Duodenal mucosa (tissue), 2 donors: ENCODE measurements around the gene ATG7.

Experiments
- H3K27ac ChIP-seq: one replicate; pipeline ENCODE4 v1.7.0; 2013; ENCODE audit warnings: low read depth, low read length
- H3K27me3 ChIP-seq, 2 donors: one replicate each; pipeline ENCODE4 v1.7.0; 2013; ENCODE audit warnings: low read length in 2 of 2, control low read depth in 1 of 2; ENCODE audit not compliant: insufficient read depth in 2 of 2, control insufficient read depth in 1 of 2
- H3K36me3 ChIP-seq, 2 donors: one replicate each; pipeline ENCODE4 v1.7.0; 2013; ENCODE audit warnings: low read length in 2 of 2, control low read depth in 1 of 2; ENCODE audit not compliant: insufficient read depth in 2 of 2, control insufficient read depth in 1 of 2
- H3K4me1 ChIP-seq, 2 donors: one replicate each; pipeline ENCODE4 v1.7.0; 2013; ENCODE audit warnings: low read length in 2 of 2, control low read depth in 1 of 2; ENCODE audit not compliant: insufficient read depth in 2 of 2, control insufficient read depth in 1 of 2
- H3K4me3 ChIP-seq, 2 donors: one replicate each; pipeline ENCODE4 v1.7.0; 2013; ENCODE audit warnings: low read length in 2 of 2, low read depth in 1 of 2
- H3K9ac ChIP-seq, 2 donors: one replicate each; pipeline ENCODE4 v1.7.0; 2013; ENCODE audit warnings: low read length in 2 of 2, low read depth in 1 of 2
- H3K9me3 ChIP-seq, 2 donors: one replicate each; pipeline ENCODE4 v1.7.0; 2013; ENCODE audit warnings: low read length in 2 of 2, control low read depth in 1 of 2; ENCODE audit not compliant: control insufficient read depth in 1 of 2

Gene ATG7

DNA sequence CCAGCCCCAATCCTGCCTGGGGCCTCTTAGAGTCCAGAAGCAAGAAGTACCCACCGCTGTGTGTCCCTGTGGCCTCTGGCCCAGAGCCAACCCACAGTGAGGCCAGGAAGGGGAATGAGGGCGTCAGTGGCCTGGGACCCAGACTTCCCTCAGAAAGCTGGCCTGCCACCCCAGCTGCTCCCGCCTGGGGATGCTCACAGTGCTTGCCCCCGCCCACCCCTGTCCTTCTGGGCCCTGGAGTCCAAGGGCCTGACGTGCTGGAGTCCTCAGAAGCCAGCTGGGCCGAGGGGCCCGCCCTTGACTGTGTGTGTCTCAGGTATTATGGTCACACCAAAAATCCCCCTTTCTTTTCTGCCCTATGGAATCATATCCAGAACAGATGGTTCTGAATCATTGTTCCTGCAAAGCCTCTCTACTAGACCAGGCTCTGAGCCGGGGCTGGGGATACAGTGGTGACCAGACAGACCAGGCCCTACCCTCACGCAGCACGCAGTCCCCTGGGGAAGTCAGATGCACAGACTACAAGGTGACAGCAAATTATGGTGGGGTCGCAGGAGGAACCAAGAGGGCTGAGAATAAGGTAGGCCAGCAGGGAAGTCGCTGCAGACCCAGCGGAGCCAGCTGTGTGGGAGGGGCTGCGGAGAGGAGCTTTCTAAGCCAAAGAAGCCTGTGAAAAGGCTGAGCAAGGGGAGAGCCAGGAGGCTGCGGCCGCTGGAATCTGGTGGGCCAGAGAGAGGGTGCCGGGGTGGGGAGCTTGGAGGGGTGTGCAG, 272.4 kb downstream of the ATG7 start:
- Histone ChIP-seq H3K4me3 (no peak overlapping the region), H3K9me3 (no peaks in the 10 kb centered on the region), H3K36me3 (no peaks in the 10 kb centered on the region), H3K9ac (no peak overlapping the region), H3K4me1 (peaks cover 4 to 5% of the 10 kb centered on the region in 2 donors), H3K27ac (no peak overlapping the region), H3K27me3 (no peaks in the 10 kb centered on the region)

DNA sequence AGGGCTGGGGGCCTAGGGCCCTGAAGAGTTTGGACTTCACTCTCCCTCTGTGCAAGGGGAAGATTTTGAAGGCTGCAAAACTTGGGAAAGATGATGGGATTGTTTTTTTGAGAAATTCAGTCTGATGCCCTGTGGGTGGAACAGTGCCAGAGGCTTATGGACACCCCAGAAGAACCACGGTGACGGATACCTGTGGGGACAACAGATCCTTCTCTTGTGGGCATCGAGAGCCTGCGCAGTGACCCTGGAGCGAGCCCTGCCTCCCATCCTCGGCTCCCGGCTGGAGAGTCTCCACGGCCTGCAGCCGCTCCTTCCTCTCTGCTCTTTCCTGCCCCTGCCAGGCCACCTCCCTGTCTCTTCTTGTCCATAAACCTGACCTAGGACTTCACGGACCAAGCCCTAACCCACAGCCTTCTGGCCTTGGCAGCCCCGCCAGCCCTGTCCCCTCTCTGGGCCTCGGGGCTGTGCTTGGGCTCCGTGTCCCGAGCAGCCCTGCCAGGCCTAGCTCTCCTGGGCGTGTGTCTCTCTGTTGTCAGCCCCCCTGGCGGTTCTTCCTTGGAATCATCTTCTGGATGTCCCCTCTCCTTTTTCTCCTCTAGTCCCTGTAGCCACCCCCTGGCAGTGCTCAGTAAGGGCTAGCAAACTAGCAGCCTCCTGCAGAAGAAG, 273.1 kb downstream of the ATG7 start:
- Histone ChIP-seq H3K27ac (no peak overlapping the region), H3K9ac (no peak overlapping the region), H3K36me3 (no peaks in the 10 kb centered on the region), H3K4me1 (peaks cover 4 to 5% of the 10 kb centered on the region in 2 donors), H3K27me3 (no peaks in the 10 kb centered on the region), H3K4me3 (no peak overlapping the region), H3K9me3 (no peaks in the 10 kb centered on the region)

DNA sequence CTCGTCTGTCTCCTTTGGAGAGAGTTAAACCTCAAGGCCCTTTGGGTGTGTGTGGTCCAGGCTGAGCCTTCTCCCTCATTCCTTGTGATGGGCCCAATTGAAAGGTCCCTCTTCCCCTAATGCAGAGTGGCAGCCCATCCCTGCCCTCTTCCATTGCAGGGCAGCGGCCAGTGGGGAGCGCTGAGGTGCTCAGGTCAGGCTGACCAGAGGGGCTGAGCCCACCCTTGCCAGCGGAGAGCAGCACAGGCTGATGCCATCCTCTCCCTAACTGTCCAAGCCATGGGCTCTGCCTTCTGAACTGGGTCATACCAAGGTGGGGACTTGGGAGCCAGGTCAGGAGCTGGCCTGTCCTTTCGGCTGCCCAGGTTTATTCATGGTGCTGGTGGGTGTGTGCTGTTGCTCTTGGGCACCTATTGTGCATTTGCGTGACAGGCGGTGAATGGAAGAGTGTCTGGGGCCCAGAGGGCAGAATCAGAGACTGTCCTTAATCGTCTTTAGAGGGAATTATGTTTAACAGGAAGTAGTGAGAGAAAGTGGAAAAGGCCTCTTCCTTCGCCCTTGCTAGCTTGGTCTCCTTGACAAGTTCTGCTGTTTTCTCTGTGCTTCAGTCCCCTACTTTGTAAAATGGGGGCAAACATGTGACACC, 274.6 kb downstream of the ATG7 start:
- no peaks in the 10 kb centered on the region for H3K9me3 ChIP-seq
- no peak overlapping the region for H3K4me3 ChIP-seq
- H3K4me1 ChIP-seq: peaks cover 4 to 5% of the 10 kb centered on the region in 2 donors
- H3K36me3 ChIP-seq: no peaks in the 10 kb centered on the region
- no peak overlapping the region for H3K27ac ChIP-seq
- H3K9ac ChIP-seq: no peak overlapping the region
- no peaks in the 10 kb centered on the region for H3K27me3 ChIP-seq

DNA sequence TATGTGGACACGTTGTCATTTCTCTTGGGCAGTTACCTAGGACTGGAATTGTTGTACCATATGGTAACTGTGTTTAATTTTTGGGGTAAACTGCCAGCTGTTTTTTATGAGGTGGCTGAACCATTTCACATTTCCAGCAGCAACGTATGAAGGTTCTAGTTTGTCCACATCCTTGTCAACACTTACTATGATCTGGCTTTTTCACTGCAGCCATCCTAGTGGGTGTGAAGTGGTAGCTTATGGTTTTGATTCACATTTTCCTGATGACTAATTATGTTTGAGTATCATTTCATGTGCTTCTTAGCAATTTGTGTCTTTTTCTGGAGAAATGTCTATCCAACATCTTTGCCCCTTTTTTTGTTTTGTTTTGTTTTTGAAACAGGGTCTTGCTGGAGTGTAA, 275.3 kb downstream of the ATG7 start:
- no peaks in the 10 kb centered on the region for H3K36me3 ChIP-seq

DNA sequence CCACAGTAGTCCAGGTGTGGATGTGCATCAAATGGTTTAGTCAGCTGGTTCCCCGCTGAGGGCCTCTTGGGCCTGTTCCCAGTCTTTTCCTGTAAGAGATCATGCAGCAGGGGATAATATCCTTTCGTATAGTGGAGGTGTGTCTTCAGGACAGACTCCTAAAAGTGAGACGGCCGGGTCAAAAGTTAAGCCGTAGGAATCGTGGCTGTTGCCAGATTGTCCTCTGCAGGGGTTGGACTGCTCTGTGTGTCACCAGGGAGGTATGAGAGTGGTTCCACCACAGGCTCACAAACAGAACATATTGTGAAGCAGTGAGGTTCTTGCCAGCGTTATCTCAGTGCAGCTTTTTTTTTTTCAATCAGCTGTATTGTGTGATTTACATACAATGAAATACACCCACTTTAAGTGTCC, 276.5 kb downstream of the ATG7 start:
- no peak overlapping the region for H3K9ac ChIP-seq
- H3K36me3 ChIP-seq: peaks cover 0 to 7% of the 10 kb centered on the region in 2 donors
- H3K27me3 ChIP-seq: no peaks in the 10 kb centered on the region
- peaks cover 5 to 8% of the 10 kb centered on the region in 2 donors for H3K4me1 ChIP-seq
- no peak overlapping the region for H3K27ac ChIP-seq
- H3K9me3 ChIP-seq: no peaks in the 10 kb centered on the region
- no peak overlapping the region for H3K4me3 ChIP-seq

More for the DNA sequence above, 275.3 kb downstream of the ATG7 start:
- H3K4me3 ChIP-seq: no peak overlapping the region
- no peaks in the 10 kb centered on the region for H3K27me3 ChIP-seq
- H3K4me1 ChIP-seq: peaks cover 4 to 5% of the 10 kb centered on the region in 2 donors
- H3K27ac ChIP-seq: no peak overlapping the region
- no peaks in the 10 kb centered on the region for H3K9me3 ChIP-seq
- no peak overlapping the region for H3K9ac ChIP-seq

DNA sequence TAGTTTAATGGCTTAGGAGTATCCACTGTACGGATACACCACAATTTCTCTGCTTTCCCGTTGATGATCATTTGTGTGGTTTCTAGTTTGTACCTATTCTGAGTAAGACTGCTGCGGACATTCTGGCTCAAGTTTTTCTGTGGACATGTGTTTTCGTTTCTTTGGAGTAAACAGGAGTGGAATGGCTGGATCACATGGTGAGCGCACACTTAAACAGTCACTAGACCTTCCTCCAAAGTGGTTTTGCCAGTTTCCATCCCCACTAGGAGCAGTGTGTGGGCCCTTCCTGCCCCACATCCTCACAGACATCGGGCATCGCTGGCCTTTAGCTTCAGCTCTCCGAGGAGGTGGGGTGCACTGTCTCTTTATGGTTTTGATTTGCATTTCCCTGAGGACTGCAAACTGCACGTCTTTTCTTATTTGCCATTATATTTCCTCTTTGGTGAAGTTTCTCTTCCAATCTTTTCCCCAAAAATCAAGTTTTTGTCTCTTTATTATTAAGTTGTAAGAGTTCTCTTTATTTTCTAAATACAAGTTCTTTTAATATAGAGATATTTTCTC, 277.5 kb downstream of the ATG7 start:
- Histone ChIP-seq H3K9me3 (no peaks in the 10 kb centered on the region), H3K9ac (no peak overlapping the region), H3K27ac (no peak overlapping the region), H3K36me3 (peaks cover 7 to 16% of the 10 kb centered on the region in 2 donors), H3K4me3 (no peak overlapping the region), H3K4me1 (peaks cover 5 to 12% of the 10 kb centered on the region in 2 donors), H3K27me3 (no peaks in the 10 kb centered on the region)

DNA sequence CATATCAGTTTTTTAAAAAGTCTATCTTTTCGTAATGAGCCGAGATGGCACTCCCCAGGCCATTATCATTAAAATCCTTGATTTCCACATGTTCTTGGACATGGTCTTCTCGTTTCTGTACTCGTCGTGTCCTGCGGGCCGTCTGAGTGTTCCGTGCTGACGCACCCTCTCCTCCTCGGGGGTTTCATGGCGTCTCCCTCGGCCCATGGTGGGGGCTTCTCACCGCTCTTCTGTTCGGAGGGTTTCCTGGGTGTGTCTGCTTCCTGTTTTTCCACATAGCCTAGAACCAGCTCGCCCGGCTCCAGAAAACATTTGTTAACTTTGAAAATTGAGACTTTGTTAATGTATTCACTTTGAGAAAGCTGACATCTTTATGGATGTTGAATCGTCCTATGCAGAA, 278.8 kb downstream of the ATG7 start:
- Histone ChIP-seq H3K27ac (no peak overlapping the region), H3K9me3 (no peaks in the 10 kb centered on the region), H3K9ac (no peak overlapping the region), H3K4me1 (peaks cover 5 to 12% of the 10 kb centered on the region in 2 donors), H3K36me3 (peaks cover 14 to 29% of the 10 kb centered on the region in 2 donors), H3K27me3 (no peaks in the 10 kb centered on the region), H3K4me3 (no peak overlapping the region)

DNA sequence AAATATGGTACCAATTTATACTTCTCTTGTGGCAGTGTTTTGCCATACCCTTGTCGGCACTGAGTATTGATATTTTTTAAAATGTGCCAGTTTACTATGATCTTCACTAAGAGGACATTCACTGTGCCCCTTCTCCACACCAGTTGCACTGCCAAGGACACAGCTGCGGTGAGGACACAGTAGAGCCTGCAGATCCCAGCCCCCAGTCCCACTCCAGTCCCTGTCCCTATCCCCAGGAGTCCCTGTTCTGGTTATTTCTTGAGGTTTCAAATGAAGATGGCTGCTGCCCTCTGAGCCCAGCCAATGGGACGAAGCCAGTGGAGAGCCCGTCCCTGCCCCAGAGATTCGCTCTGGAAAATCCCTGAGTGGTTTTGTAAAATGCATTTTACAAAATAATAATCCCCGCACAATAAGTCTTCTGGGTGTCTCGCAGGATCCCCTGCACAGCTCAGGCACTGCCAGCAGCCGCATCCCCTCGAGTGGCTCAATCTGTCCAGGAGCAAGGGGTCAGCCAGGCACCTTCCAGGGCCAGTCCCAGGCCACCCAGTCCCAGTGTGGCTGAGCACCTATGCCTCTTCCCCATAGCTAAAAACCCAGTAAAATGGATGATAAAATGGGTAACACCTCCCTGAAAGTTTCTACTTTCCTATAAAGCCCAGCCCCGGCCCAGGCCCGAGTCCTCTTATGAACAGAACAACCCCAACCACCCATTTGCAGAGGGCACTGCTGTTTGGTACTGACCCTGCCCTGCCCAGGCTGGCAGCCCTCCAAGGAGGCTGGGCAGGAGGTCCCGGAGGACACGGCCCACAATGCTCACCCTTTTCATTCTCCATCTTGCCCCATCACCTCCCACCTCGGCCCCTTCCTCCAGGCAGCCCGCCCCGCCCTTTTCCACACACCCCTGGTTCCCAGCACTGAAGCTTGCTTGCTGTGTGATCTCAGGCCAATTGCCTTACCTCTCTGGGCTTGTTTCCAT, 280.4 kb downstream of the ATG7 start:
- Histone ChIP-seq H3K4me3 (no peak overlapping the region), H3K4me1 (peaks cover 14 to 21% of the 10 kb centered on the region in 2 donors), H3K9ac (no peak overlapping the region), H3K36me3 (peaks cover 14 to 32% of the 10 kb centered on the region in 2 donors), H3K9me3 (no peaks in the 10 kb centered on the region), H3K27ac (no peak overlapping the region), H3K27me3 (no peaks in the 10 kb centered on the region)

DNA sequence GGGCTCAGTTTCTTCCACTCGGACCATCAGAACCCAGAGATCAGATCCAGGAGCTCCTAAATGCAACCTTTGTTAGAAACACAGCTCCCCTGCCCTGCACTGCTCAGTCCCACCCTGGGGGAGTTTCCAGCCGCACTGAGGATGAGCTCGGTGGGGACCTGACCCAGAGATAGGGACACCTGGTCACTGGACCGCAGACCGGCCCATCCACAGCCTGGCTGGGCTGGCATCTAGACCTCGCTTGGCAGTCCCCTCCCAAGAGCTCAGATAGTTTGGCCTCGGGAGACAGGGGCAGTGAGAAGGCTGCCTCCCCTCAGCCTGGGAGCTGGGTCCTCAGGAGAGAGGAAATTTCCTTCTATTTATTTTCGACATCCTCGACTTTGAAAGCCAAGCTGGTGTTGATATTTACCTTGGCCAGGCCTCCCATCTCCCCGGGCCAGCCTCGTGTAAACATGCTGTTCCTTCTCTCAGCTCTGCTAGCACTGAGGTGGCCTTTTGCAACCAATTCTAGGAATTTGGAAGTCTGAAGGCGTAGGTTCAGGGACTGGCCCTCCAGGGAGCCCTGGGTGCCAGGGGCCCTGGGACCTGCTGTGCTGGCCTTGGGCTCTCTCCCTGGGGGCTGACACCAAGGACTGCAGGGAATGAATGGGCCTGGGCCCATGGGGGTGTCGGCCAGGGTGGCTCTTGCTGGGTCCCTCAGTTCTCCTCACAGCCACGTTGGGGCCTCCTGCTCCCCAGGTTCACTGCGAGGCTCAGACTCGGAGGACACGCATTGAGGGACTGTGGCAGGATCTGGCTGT, 281.4 kb downstream of the ATG7 start:
- H3K4me1 ChIP-seq: peaks cover 13 to 20% of the 10 kb centered on the region in 2 donors

More for the DNA sequence above, 281.4 kb downstream of the ATG7 start:
- no peak overlapping the region for H3K27ac ChIP-seq
- no peaks in the 10 kb centered on the region for H3K9me3 ChIP-seq
- no peak overlapping the region for H3K9ac ChIP-seq
- H3K36me3 ChIP-seq: peaks cover 21 to 41% of the 10 kb centered on the region in 2 donors
- no peak overlapping the region for H3K4me3 ChIP-seq
- H3K27me3 ChIP-seq: no peaks in the 10 kb centered on the region
